ENCODE measurements around the gene FMNL2. TPM values are rescaled to one million over a fixed set of nuclear protein-coding genes. Genes with fewer than 3 reads are reported as not detected.
A peak's percentile ranks its signal among the peaks of the same experiment; 100 is the strongest.

The FMNL2 gene
- total and polyA plus RNA-seq, 11 donors: 4.7 to 19.4 (median 5.5) TPM

DNA sequence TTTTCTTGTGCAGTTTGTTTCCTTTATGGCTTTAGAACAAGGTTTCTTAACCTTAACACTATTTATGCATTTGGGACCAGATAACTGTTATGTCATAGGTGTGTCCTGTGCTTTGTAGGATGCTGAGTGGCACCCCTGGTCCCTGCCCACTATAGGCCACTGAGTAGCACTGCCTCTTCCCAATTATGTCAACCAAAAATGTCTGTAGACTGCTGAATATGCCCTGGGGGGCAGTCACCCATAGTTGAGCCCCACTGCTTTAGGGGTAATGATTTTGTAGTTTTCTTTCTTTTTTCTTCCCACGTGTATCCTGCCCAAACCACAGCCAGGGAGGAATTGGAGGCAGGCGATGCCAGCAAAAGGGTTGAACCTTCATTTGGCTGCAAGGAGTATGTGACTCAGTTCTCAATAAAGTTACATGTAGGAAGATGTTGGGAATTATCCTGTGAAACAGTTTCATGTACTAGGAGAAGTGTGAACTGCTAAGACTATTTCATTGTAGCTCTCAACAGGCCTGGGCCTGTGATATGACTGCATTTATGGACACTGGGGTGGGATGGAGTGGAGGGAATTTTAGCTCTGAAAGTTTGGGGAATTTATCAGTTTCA lies 65.7 kb downstream of the FMNL2 start:
- intact Hi-C loops (cut with DNase I): loop anchor here in 3 of 10 donors (10.0 kb wide), 1 partner anchor 66 kb away; the partner anchor contains the start of gene FMNL2 (in 3 of the 3)
- H3K36me3 ChIP-seq: no peaks in the 10 kb centered on the region
- H3K4me1 ChIP-seq: peaks cover 0 to 48% (median 27%) of the 10 kb centered on the region in 12 donors
- no peaks in the 10 kb centered on the region for H3K9me3 ChIP-seq
- no peak overlapping the region for H3K27ac ChIP-seq
- TF ChIP-seq POLR2A (IDR thresholded peaks at IDR 0.05): no peak
- TF ChIP-seq, protein P1, sequence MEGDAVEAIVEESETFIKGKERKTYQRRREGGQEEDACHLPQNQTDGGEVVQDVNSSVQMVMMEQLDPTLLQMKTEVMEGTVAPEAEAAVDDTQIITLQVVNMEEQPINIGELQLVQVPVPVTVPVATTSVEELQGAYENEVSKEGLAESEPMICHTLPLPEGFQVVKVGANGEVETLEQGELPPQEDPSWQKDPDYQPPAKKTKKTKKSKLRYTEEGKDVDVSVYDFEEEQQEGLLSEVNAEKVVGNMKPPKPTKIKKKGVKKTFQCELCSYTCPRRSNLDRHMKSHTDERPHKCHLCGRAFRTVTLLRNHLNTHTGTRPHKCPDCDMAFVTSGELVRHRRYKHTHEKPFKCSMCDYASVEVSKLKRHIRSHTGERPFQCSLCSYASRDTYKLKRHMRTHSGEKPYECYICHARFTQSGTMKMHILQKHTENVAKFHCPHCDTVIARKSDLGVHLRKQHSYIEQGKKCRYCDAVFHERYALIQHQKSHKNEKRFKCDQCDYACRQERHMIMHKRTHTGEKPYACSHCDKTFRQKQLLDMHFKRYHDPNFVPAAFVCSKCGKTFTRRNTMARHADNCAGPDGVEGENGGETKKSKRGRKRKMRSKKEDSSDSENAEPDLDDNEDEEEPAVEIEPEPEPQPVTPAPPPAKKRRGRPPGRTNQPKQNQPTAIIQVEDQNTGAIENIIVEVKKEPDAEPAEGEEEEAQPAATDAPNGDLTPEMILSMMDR (IDR thresholded peaks at IDR 0.05): no peak
- no peaks in the 10 kb centered on the region for H3K27me3 ChIP-seq
- no peak for ATAC-seq
- WGBS, 4 donors: 82 to 90% (median 88%) methylated on average over 2 of the region's 2 CpGs
- H3K4me3 ChIP-seq: no peak overlapping the region
- no peak for DNase-seq

DNA sequence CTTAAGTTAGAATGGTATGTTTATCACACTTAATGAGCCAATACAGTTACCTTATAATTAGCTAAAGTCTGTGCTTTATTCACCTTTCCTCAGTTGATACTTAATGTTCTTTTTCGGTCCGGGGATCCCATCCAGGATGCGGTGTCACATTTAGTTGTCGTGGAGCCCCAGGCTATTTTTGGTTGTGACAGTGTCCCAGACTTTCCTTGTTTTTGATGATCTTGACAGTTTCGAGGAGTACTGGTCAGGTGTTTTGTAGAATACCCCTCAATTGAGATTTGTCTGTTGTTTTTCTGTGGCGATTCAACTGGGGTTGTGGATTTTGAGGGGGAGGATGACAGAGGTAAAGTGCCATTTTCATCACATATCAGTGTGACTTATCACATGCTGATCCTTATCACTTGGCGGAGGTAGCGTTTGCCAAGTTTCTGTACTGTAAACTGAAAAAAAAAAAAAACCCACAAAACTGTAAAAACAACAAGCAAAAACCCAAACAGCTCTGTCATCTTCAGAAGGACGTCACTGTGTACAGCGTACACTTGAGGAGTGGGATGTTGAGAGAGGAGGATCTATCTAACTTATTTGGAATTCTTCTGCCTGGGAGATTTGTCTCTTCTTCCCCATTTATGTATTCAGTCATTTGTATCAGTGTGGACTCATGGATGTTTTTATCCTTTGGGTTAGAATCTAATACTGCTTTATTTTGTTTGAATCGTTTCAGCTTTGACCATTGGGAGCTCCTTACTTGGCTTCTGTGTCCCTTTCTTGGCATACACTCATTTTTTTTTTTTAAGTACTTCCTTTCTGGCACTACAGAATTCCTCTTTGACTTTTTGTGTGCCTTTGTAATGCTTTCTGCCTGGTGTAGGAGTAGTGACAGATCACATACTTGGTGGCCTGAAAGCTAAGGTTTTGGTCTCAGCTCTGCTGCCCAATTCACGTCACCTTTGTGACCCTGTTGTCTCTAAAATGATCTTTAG lies 68.1 kb downstream of the FMNL2 start:
- 34 to 57% (median 42%) methylated on average over 12 of the region's 12 CpGs for WGBS, 4 donors
- peaks cover 0 to 59% (median 43%) of the 10 kb centered on the region in 12 donors for H3K4me1 ChIP-seq
- peak overlapping the region in 1 of 12 donors; percentile 21 for H3K4me3 ChIP-seq

DNA sequence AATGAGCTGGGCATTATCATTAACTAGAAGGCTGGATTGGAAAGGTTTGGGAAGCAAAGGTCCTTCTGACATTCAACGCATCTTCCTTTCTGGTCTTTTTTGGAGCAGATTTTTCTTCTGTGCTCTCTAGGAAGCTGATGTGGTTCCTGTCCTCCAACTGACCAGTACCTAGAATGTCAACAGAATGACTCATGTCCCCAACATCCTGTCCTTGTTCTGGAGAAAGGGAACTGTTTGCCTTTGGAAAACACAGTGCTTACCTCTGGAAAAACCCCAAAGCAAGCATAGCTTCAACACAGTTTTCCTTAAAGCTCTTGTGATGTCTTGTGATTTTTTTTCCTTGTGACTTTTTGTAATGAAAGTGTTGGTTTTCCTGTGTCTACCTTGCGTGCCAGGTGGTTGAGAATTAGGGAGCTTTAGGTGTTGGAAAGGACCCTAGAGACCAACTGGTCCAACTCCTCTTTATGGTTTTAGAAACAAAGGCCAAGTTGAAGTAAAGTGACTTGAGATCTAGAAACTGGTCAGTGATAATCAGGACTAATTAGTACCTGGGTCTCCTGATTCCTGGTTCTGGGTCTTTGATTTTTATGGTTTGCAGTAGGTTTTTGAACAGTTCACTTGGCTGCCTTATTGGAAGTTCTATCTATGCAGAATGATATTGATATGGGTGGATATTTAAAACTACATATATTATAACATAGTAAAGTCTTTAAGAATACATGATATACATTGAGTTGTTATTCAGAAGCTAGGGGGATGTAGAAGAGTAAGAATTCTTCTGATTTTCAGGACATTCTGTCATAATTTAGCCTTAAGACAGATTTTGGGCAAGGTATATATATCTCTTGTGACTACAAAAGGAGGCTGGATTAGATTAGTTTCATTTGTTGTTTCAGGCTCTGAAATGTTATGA lies 70.5 kb downstream of the FMNL2 start:
- no peak overlapping the region for H3K4me3 ChIP-seq
- H3K36me3 ChIP-seq: no peaks in the 10 kb centered on the region
- no peaks in the 10 kb centered on the region for H3K27me3 ChIP-seq
- intact Hi-C loops (cut with DNase I): loop anchor here in 5 of 10 donors (5.0 to 10.0 kb wide), 2 partner anchors 68 to 71 kb away; partner anchors contain the start of gene FMNL2 (in 5 of the 5)
- no peak for TF ChIP-seq POLR2A (IDR thresholded peaks at IDR 0.05)
- TF ChIP-seq, protein P1 (IDR thresholded peaks at IDR 0.05): no peak
- WGBS, 4 donors: 64 to 80% (median 75%) methylated on average over 2 of the region's 2 CpGs
- DNase-seq: peak in 1 of 5 donors; percentile 13
- peaks cover 0 to 74% (median 43%) of the 10 kb centered on the region in 12 donors for H3K4me1 ChIP-seq
- H3K9me3 ChIP-seq: no peaks in the 10 kb centered on the region
- H3K27ac ChIP-seq: peak overlapping the region; percentile 31 to 89 (median 42)
- peak; percentile 56 to 87 (median 68) for ATAC-seq

More for the DNA sequence above, 68.1 kb downstream of the FMNL2 start:
- Histone ChIP-seq H3K27me3 (no peaks in the 10 kb centered on the region), H3K27ac (peak overlapping the region in 5 of 12 donors; percentile 10 to 51 (median 30)), H3K36me3 (no peaks in the 10 kb centered on the region), H3K9me3 (no peaks in the 10 kb centered on the region)
- intact Hi-C loops (cut with DNase I): loop anchor here in 3 of 10 donors (10.0 kb wide), 1 partner anchor 68 kb away; the partner anchor contains the start of gene FMNL2 (in 3 of the 3)
- DNase-seq (no peak), ATAC-seq (peak in 2 of 4 donors; percentile 41 to 66)
- TF ChIP-seq, protein P1 (IDR thresholded peaks at IDR 0.05): no peak
- no peak for TF ChIP-seq POLR2A (IDR thresholded peaks at IDR 0.05)

Measured in heart left ventricle (tissue), 16 donors.